ENCODE measurements around the gene SCFD2. TPM values are rescaled to one million over a fixed set of nuclear protein-coding genes. Genes with fewer than 3 reads are reported as not detected.

SCFD2 gene
- total RNA-seq, 1 experiment from 2014 or later = 8.1 TPM

- ChIA-PET POLR2A (ENCODE audit: unreplicated experiment) (interaction anchor here (0.6 to 0.7 kb wide), 2 partner anchors 27 to 674 kb away, joined by 4 to 6 read pairs; no protein-coding TSS in a partner anchor), CTCF (no interaction called here)
- Histone ChIP-seq H3K4me3 (no peak overlapping the region), H3K9me3 (ENCODE audit: insufficient read depth, low read depth) (no peaks in the 10 kb centered on the region), H3K9me2 (ENCODE audit: insufficient read depth) (no peaks in the 10 kb centered on the region), H4K20me1 (ENCODE audit: insufficient read depth) (no peaks in the 10 kb centered on the region), H3K27ac (peak overlapping the region; percentile 57), H3K4me1 (replicated peaks; ENCODE audit: insufficient read depth) (peaks cover 16% of the 10 kb centered on the region), H3K27me3 (ENCODE audit: insufficient read depth, low read depth) (no peaks in the 10 kb centered on the region), H2AFZ (no peak overlapping the region), H3K79me2 (ENCODE audit: low read depth) (no peaks in the 10 kb centered on the region), H3K4me2 (peak overlapping the region; percentile 46), H3F3A (ENCODE audit: insufficient read depth, low read depth) (no peaks in the 10 kb centered on the region), H3K36me3 (ENCODE audit: low read depth) (no peaks in the 10 kb centered on the region)
- DNase-seq = peak in 1 of 2 experiments; percentile 41
- intact Hi-C loops (cut with micrococcal nuclease; ENCODE audit: unreplicated experiment) = no loop called here
- TF ChIP-seq CTCF (conservative IDR thresholded peaks at IDR 0.05) (no peak), EZH2 (IDR thresholded peaks at IDR 0.05; ENCODE audit: low read depth) (no peak)
- no TSS peak for BruUV-seq (replicated peaks)
Measured at GRCh38 chr4:53321151-53321983, 44.5 kb downstream of the SCFD2 start.

GRCh38 chr4:53315300-53315699 is 50.6 kb downstream of the SCFD2 start:
- no peaks in the 10 kb centered on the region for H4K20me1 ChIP-seq (ENCODE audit: insufficient read depth)
- no peak overlapping the region for H3K4me2 ChIP-seq
- no peaks in the 10 kb centered on the region for H3K27me3 ChIP-seq (ENCODE audit: insufficient read depth, low read depth)
- TF ChIP-seq CTCF (conservative IDR thresholded peaks at IDR 0.05) (no peak), EZH2 (IDR thresholded peaks at IDR 0.05; ENCODE audit: low read depth) (no peak)
- no peaks in the 10 kb centered on the region for H3K4me1 ChIP-seq (replicated peaks; ENCODE audit: insufficient read depth)
- intact Hi-C loops (cut with micrococcal nuclease; ENCODE audit: unreplicated experiment) = no loop called here
- H3K79me2 ChIP-seq (ENCODE audit: low read depth) = no peaks in the 10 kb centered on the region
- H3K9me3 ChIP-seq (ENCODE audit: insufficient read depth, low read depth) = no peaks in the 10 kb centered on the region
- no TSS peak for BruUV-seq (replicated peaks)
- H2AFZ ChIP-seq = no peak overlapping the region
- no peak for DNase-seq
- CTCF ChIA-PET = no interaction called here
- H3K4me3 ChIP-seq = no peak overlapping the region
- H3K27ac ChIP-seq = no peak overlapping the region
- no peaks in the 10 kb centered on the region for H3K9me2 ChIP-seq (ENCODE audit: insufficient read depth)
- H3K36me3 ChIP-seq (ENCODE audit: low read depth) = no peaks in the 10 kb centered on the region
- no peaks in the 10 kb centered on the region for H3F3A ChIP-seq (ENCODE audit: insufficient read depth, low read depth)
- POLR2A ChIA-PET (ENCODE audit: unreplicated experiment) = no interaction called here

- Histone ChIP-seq H3K79me2 (ENCODE audit: low read depth) (no peaks in the 10 kb centered on the region), H3K9me3 (ENCODE audit: insufficient read depth, low read depth) (no peaks in the 10 kb centered on the region), H3K4me2 (no peak overlapping the region), H3F3A (ENCODE audit: insufficient read depth, low read depth) (no peaks in the 10 kb centered on the region), H3K36me3 (ENCODE audit: low read depth) (no peaks in the 10 kb centered on the region), H4K20me1 (ENCODE audit: insufficient read depth) (no peaks in the 10 kb centered on the region), H3K4me3 (no peak overlapping the region), H3K9me2 (ENCODE audit: insufficient read depth) (no peaks in the 10 kb centered on the region), H3K4me1 (replicated peaks; ENCODE audit: insufficient read depth) (no peaks in the 10 kb centered on the region), H3K27ac (no peak overlapping the region), H3K27me3 (ENCODE audit: insufficient read depth, low read depth) (no peaks in the 10 kb centered on the region), H2AFZ (no peak overlapping the region)
- no peak for TF ChIP-seq CTCF (conservative IDR thresholded peaks at IDR 0.05)
- TF ChIP-seq EZH2 (IDR thresholded peaks at IDR 0.05; ENCODE audit: low read depth) = no peak
- ChIA-PET CTCF (no interaction called here), POLR2A (ENCODE audit: unreplicated experiment) (no interaction called here)
- DNase-seq = no peak
- no TSS peak for BruUV-seq (replicated peaks)
- intact Hi-C loops (cut with micrococcal nuclease; ENCODE audit: unreplicated experiment) = no loop called here
Measured at GRCh38 chr4:53314252-53314651, 51.6 kb downstream of the SCFD2 start.

All from PC-9 (cell line).